ENCODE data around the gene PPARA.
A peak's percentile ranks its signal among the peaks of the same experiment; 100 is the strongest.

PPARA gene

DNA sequence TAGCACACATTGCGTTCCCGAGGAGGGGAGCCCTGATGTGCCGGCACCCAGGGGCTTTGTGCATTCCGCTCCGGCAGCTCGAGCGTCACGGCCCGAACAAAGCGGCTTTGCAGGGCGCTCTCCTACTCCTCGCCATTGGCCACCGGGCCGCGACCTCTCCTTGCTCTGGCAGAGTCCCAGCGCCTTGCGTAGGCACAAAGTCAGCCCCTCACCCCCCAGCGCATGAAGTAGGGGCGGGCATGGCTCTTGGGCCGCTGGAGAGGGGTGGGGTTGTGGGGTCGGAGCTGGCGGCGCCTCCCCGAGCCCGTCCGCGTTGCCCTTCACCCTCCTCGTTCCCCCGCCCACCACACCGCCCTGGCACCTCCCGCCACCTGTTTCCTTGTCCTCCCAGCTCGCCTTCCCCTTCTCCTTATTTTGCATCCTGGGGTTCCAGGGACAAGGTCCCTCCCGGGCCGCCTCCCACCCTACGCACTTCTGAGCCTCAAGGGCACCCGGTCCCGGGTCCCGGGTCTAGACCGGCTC is 753 bp upstream of the PPARA start:
- Histone ChIP-seq H3K27me3 (ENCODE audit: low read depth, low read length) (no peaks in the 10 kb centered on the region), H3K36me3 (ENCODE audit: control insufficient read depth in 1 of 2, insufficient read depth in 2 of 2, low read length in 2 of 2) (no peaks in the 10 kb centered on the region), H3K4me1 (ENCODE audit: control insufficient read depth in 1 of 2, insufficient read depth in 2 of 2, low read length in 2 of 2) (peaks cover 13 to 26% of the 10 kb centered on the region in 2 donors), H3K4me3 (ENCODE audit: low read depth in 1 of 2, low read length in 2 of 2) (peak overlapping the region; percentile 52 to 82), H3K9me3 (ENCODE audit: control insufficient read depth in 1 of 2, low read length in 2 of 2) (no peaks in the 10 kb centered on the region), H3K27ac (ENCODE audit: low read length) (peak overlapping the region; percentile 31)

DNA sequence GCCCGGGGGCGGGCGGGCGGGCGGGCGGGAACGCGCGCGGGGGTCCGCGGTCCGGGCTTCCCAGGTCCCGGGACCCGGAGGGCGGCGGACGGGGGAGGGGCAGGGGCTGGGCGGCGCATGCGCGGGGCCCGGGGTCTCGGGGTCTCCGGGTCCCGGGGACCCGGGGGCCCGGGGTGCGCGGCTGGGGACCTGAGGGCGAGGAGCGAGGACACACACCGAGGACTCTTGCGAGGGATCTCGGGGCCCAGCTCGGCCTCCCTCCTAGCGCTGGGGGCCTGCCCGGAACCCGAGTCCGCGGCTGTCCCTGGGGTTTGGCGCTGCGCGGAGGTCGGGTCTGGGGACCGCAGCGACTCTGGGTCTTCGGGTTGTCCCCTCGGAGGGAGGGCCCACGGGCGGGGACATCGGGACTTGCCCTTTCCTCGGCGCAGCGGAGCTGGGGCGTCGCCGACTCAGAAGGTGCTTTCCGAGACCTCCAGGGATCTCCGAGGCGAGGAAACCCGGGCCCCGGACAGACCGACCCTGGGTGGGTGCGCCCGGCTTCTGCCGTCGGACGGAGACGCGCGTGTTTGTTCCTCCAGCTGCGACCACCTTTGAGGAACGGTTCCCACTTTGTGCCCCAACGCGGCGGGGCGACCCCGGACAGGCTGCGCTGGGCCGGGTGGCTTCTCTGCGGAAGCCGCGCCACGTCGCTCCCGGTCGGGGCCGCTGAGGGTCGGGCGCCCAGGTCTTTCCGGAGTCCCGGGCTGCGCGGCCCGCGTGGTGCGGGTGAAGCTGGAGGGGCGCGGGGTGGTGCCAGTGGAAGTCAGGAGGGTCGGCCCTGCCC is 540 bp downstream of the PPARA start:
- no peak overlapping the region for H3K27ac ChIP-seq (ENCODE audit: low read length)
- H3K4me1 ChIP-seq (ENCODE audit: control insufficient read depth in 1 of 2, insufficient read depth in 2 of 2, low read length in 2 of 2): peaks cover 13 to 26% of the 10 kb centered on the region in 2 donors
- no peaks in the 10 kb centered on the region for H3K9me3 ChIP-seq (ENCODE audit: control insufficient read depth in 1 of 2, low read length in 2 of 2)
- peak overlapping the region; percentile 67 to 76 for H3K4me3 ChIP-seq (ENCODE audit: low read depth in 1 of 2, low read length in 2 of 2)
- no peaks in the 10 kb centered on the region for H3K36me3 ChIP-seq (ENCODE audit: control insufficient read depth in 1 of 2, insufficient read depth in 2 of 2, low read length in 2 of 2)
- no peaks in the 10 kb centered on the region for H3K27me3 ChIP-seq (ENCODE audit: low read depth, low read length)

DNA sequence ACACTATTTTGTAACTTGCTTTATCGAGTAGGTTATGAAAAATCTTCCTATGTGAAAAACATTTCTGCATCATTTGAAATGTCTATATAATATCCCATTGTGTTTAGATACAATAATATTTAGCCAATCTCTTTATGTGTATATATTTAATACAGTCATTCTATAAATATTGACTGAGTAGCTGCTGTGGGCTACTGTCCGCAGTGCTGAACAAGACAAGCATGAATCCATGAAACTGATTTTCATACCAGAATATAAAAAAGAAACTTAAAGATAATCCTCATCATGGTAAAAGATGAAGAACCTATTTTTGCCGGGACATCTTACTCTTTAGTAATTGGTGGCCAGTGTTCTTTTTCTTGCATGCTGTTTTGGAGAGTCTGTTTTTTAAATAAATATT is 3.6 kb downstream of the PPARA start:
- H3K36me3 ChIP-seq (ENCODE audit: control insufficient read depth in 1 of 2, insufficient read depth in 2 of 2, low read length in 2 of 2): peaks cover 4 to 5% of the 10 kb centered on the region in 2 donors
- peaks cover 7 to 23% of the 10 kb centered on the region in 2 donors for H3K4me1 ChIP-seq (ENCODE audit: control insufficient read depth in 1 of 2, insufficient read depth in 2 of 2, low read length in 2 of 2)
- H3K27ac ChIP-seq (ENCODE audit: low read length): no peak overlapping the region
- H3K27me3 ChIP-seq (ENCODE audit: low read depth, low read length): no peaks in the 10 kb centered on the region
- no peak overlapping the region for H3K4me3 ChIP-seq (ENCODE audit: low read depth in 1 of 2, low read length in 2 of 2)
- H3K9me3 ChIP-seq (ENCODE audit: control insufficient read depth in 1 of 2, low read length in 2 of 2): no peaks in the 10 kb centered on the region

DNA sequence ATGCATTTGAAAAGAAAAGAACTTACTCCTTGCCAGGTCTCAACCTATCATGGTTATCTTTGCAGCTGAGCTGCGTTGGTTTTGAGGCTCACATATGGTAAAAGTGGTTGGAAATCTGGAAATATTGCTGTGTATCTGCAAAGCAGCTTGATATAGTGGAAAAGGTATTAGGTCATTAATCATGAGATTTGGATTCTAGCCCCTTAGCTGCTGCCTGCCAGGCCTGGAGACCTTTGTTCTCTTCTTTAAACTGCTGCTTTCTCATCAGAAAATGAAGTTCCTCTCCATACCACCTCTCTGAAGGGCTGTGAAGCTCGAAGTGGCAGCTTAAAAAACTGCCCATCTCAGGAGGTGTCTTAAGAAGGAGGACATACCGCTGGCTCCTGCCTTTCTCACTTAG is 5.7 kb downstream of the PPARA start:
- H3K27ac ChIP-seq (ENCODE audit: low read length): no peak overlapping the region
- H3K4me1 ChIP-seq (ENCODE audit: control insufficient read depth in 1 of 2, insufficient read depth in 2 of 2, low read length in 2 of 2): peaks cover 3 to 16% of the 10 kb centered on the region in 2 donors
- H3K9me3 ChIP-seq (ENCODE audit: control insufficient read depth in 1 of 2, low read length in 2 of 2): no peaks in the 10 kb centered on the region
- H3K36me3 ChIP-seq (ENCODE audit: control insufficient read depth in 1 of 2, insufficient read depth in 2 of 2, low read length in 2 of 2): peaks cover 5 to 8% of the 10 kb centered on the region in 2 donors
- H3K27me3 ChIP-seq (ENCODE audit: low read depth, low read length): no peaks in the 10 kb centered on the region
- no peak overlapping the region for H3K4me3 ChIP-seq (ENCODE audit: low read depth in 1 of 2, low read length in 2 of 2)

DNA sequence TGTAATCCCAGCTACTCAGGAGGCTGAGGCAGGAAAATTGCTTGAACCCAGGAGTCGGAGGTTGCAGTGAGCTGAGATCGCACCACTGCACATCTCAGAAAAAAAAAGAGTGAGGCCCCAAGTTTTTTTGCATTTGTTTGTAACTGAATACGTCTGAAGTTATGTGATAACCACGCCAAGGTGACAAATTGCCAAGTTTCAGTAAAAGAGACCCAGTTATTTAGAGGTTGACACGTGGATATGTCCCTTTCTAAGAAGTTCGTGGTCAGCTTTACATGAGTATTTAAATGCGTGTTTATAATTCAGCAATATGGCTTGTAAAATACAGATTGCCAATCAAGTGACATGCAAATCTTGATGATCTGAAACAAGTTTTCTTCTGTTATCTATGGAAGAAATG is 8.0 kb downstream of the PPARA start:
- Histone ChIP-seq H3K27me3 (ENCODE audit: low read depth, low read length) (no peaks in the 10 kb centered on the region), H3K27ac (ENCODE audit: low read length) (no peak overlapping the region), H3K36me3 (ENCODE audit: control insufficient read depth in 1 of 2, insufficient read depth in 2 of 2, low read length in 2 of 2) (peaks cover 9 to 13% of the 10 kb centered on the region in 2 donors), H3K9me3 (ENCODE audit: control insufficient read depth in 1 of 2, low read length in 2 of 2) (no peaks in the 10 kb centered on the region), H3K4me1 (ENCODE audit: control insufficient read depth in 1 of 2, insufficient read depth in 2 of 2, low read length in 2 of 2) (no peaks in the 10 kb centered on the region), H3K4me3 (ENCODE audit: low read depth in 1 of 2, low read length in 2 of 2) (no peak overlapping the region)

DNA sequence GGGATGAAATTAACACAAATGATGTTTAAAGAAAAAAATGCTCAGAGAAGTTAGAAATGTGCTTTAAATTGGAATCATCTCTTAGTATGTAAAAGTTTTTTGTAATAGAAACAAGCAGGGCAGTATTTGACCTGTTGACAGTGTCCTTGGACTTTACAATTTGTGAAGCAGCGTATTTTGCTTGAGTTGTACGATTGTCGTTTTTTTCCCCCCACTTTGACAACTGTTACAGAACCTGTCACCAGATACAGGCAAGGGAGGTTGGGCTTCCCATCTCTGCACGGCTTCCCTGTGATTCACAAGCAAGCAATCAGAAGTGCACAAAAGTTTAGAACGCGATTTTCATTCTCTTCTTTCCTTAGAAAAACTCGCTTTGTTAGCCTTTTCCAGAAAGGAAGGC is 8.9 kb downstream of the PPARA start:
- Histone ChIP-seq H3K36me3 (ENCODE audit: control insufficient read depth in 1 of 2, insufficient read depth in 2 of 2, low read length in 2 of 2) (peaks cover 9 to 13% of the 10 kb centered on the region in 2 donors), H3K4me3 (ENCODE audit: low read depth in 1 of 2, low read length in 2 of 2) (no peak overlapping the region), H3K9me3 (ENCODE audit: control insufficient read depth in 1 of 2, low read length in 2 of 2) (no peaks in the 10 kb centered on the region), H3K27me3 (ENCODE audit: low read depth, low read length) (no peaks in the 10 kb centered on the region), H3K27ac (ENCODE audit: low read length) (no peak overlapping the region), H3K4me1 (ENCODE audit: control insufficient read depth in 1 of 2, insufficient read depth in 2 of 2, low read length in 2 of 2) (no peaks in the 10 kb centered on the region)

DNA sequence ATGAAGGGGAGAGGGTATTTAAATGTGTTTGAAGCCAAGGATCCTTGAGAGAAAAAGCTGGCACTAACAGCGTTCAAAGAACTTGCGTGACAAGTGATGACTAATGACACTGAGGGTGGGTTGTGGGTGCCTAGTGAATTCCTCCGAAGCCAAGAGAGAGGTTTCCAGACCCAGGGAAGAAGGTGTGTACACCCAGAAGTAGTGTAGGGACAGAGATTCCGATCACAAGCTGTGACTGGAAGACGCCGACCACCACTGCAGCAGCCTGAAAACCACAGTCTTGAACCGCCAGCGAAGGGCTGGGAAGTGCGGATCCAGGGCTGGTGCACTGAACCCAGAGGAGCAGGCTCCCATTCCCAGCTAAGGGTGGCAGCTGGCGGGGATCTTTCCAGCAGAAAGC is 9.5 kb downstream of the PPARA start:
- peaks cover 9 to 13% of the 10 kb centered on the region in 2 donors for H3K36me3 ChIP-seq (ENCODE audit: control insufficient read depth in 1 of 2, insufficient read depth in 2 of 2, low read length in 2 of 2)

DNA sequence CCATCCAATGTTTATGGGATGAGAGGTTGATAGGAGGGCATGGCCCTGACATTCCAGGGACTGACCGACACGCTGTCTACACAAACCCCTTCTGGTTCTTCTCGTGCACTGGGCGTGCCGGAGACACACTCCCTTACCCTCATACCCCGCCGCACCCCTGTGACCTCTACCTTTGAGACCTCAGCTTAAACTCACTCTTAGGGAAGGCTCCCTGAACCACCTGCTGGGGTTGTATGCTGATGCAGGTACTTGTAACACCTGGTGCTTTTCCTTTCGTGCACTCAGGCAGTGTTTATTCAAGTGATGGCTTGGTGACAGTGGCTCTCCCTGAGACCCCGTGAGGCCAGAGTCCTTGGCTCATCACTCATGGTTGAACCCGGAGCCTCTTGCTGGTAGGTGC is 12.0 kb downstream of the PPARA start:
- peaks cover 4 to 8% of the 10 kb centered on the region in 2 donors for H3K36me3 ChIP-seq (ENCODE audit: control insufficient read depth in 1 of 2, insufficient read depth in 2 of 2, low read length in 2 of 2)
- H3K4me1 ChIP-seq (ENCODE audit: control insufficient read depth in 1 of 2, insufficient read depth in 2 of 2, low read length in 2 of 2): no peaks in the 10 kb centered on the region
- H3K4me3 ChIP-seq (ENCODE audit: low read depth in 1 of 2, low read length in 2 of 2): no peak overlapping the region
- H3K9me3 ChIP-seq (ENCODE audit: control insufficient read depth in 1 of 2, low read length in 2 of 2): no peaks in the 10 kb centered on the region
- H3K27ac ChIP-seq (ENCODE audit: low read length): no peak overlapping the region
- no peaks in the 10 kb centered on the region for H3K27me3 ChIP-seq (ENCODE audit: low read depth, low read length)

More for the DNA sequence above, 9.5 kb downstream of the PPARA start:
- Histone ChIP-seq H3K27me3 (ENCODE audit: low read depth, low read length) (no peaks in the 10 kb centered on the region), H3K9me3 (ENCODE audit: control insufficient read depth in 1 of 2, low read length in 2 of 2) (no peaks in the 10 kb centered on the region), H3K4me3 (ENCODE audit: low read depth in 1 of 2, low read length in 2 of 2) (no peak overlapping the region), H3K27ac (ENCODE audit: low read length) (no peak overlapping the region), H3K4me1 (ENCODE audit: control insufficient read depth in 1 of 2, insufficient read depth in 2 of 2, low read length in 2 of 2) (no peaks in the 10 kb centered on the region)

DNA sequence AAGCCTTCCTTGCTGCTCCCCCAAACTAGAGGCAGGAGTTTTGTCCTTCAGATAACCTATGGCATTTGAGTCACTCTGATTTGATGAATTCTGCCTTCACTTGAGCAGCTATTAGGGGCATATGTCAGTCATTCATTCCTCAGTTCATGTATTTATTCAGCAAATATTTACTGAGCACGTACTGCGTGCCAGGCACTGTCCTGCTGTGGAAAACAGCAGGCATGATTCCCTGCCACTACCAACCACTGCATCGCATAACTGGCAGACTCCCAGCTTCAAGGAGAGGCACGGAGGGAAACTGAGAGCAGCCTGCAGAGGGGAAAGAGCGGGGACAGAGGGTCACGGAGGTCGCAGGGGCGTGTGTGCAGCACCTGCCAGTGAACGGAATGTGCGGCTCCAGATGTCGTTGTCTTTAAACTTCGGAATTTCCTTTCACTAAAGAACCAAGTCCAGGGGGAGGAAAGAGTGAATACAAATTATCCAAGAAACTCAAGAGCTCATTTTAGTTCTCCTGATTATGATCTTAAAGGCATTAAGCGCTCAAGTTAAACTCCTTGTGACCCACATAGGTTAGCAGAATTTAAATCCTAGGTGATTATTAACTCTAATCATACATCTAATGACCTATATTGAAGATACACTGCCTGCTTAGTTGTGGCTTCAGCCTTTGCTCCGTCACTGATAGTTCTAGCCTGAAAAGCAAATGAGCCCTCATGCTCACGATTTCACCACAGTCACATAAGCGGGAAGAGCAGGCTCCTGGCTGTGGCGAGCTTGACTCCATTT is 12.6 kb downstream of the PPARA start:
- H3K27me3 ChIP-seq (ENCODE audit: low read depth, low read length): no peaks in the 10 kb centered on the region
- H3K36me3 ChIP-seq (ENCODE audit: control insufficient read depth in 1 of 2, insufficient read depth in 2 of 2, low read length in 2 of 2): peaks cover 4 to 8% of the 10 kb centered on the region in 2 donors
- no peaks in the 10 kb centered on the region for H3K9me3 ChIP-seq (ENCODE audit: control insufficient read depth in 1 of 2, low read length in 2 of 2)
- H3K27ac ChIP-seq (ENCODE audit: low read length): no peak overlapping the region
- no peak overlapping the region for H3K4me3 ChIP-seq (ENCODE audit: low read depth in 1 of 2, low read length in 2 of 2)
- no peaks in the 10 kb centered on the region for H3K4me1 ChIP-seq (ENCODE audit: control insufficient read depth in 1 of 2, insufficient read depth in 2 of 2, low read length in 2 of 2)

DNA sequence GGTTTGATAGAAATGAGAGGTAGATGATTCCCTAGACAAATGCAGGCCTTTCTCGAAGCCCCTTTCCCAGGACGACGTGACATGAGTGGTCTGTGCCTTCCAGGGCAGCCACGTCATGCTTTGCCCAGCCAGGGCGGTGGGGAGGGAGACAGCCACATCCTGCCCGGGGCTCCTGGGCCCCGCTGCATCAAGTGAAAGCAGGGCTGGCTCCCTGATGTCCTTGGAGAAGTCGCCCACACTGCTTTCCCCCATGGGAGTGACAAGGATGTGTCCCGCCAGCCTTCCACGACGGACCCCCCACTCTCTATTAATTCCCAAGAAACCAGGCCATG is 13.2 kb downstream of the PPARA start:
- Histone ChIP-seq H3K4me3 (ENCODE audit: low read depth in 1 of 2, low read length in 2 of 2) (no peak overlapping the region), H3K36me3 (ENCODE audit: control insufficient read depth in 1 of 2, insufficient read depth in 2 of 2, low read length in 2 of 2) (peaks cover 4 to 8% of the 10 kb centered on the region in 2 donors), H3K9me3 (ENCODE audit: control insufficient read depth in 1 of 2, low read length in 2 of 2) (no peaks in the 10 kb centered on the region), H3K27ac (ENCODE audit: low read length) (no peak overlapping the region), H3K4me1 (ENCODE audit: control insufficient read depth in 1 of 2, insufficient read depth in 2 of 2, low read length in 2 of 2) (no peaks in the 10 kb centered on the region), H3K27me3 (ENCODE audit: low read depth, low read length) (no peaks in the 10 kb centered on the region)

DNA sequence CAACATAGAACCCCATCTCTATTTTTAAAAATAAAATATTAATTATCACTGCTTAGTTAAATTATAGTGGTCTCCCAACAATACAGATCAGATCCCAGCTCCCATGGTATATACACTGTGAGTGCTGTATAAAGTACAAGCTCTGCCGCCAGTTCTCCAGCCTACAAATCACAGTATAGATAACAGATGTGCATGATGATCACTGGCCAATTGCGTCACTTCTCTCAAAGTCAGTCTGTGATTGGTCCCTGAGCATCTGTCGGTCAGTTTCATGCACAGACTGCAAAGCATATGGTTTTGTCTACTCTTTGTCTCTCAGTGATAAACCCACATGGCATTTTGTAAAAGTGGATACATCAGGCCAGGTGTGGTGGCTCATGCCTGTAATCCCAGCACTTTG is 15.7 kb downstream of the PPARA start:
- H3K4me3 ChIP-seq (ENCODE audit: low read depth in 1 of 2, low read length in 2 of 2): no peak overlapping the region
- no peaks in the 10 kb centered on the region for H3K27me3 ChIP-seq (ENCODE audit: low read depth, low read length)
- peaks cover 0 to under 1% of the 10 kb centered on the region in 2 donors for H3K4me1 ChIP-seq (ENCODE audit: control insufficient read depth in 1 of 2, insufficient read depth in 2 of 2, low read length in 2 of 2)
- H3K9me3 ChIP-seq (ENCODE audit: control insufficient read depth in 1 of 2, low read length in 2 of 2): no peaks in the 10 kb centered on the region
- H3K27ac ChIP-seq (ENCODE audit: low read length): no peak overlapping the region
- H3K36me3 ChIP-seq (ENCODE audit: control insufficient read depth in 1 of 2, insufficient read depth in 2 of 2, low read length in 2 of 2): peaks cover 4 to 5% of the 10 kb centered on the region in 2 donors

Data from muscle layer of duodenum (tissue), 2 donors.